Left ventricle myocardium inferior (tissue), 1 donor: ENCODE data around the gene DOK7. TPM values are rescaled to one million over a fixed set of nuclear protein-coding genes. Genes with fewer than 3 reads are reported as not detected.

Experiments used
- DNase-seq: peaks from one replicate; pipeline ENCODE4 v3.0.0-alpha.2; 2020
- H3K27ac ChIP-seq: fragments of 200-600 bp; replicated peaks from 2 replicates; pipeline ENCODE4 v1.8.0; 2021
- H3K27me3 ChIP-seq: fragments of 200-600 bp; 2 replicates; pipeline ENCODE4 v1.8.0; 2021; ENCODE audit warnings: low read depth
- H3K36me3 ChIP-seq: fragments of 200-600 bp; 2 replicates; pipeline ENCODE4 v1.8.0; 2021
- H3K4me1 ChIP-seq: fragments of 200-600 bp; 2 replicates; pipeline ENCODE4 v1.8.0; 2021
- H3K4me3 ChIP-seq: fragments of 200-600 bp; 2 replicates; pipeline ENCODE4 v1.8.0; 2021; ENCODE audit warnings: mild to moderate bottlenecking, moderate library complexity
- H3K9me3 ChIP-seq: fragments of 200-600 bp; replicated peaks from 2 replicates; pipeline ENCODE4 v1.8.0; 2021
- intact Hi-C: fragments of 100-400 bp; cut with micrococcal nuclease; formaldehyde crosslinking; loops from one replicate; pipeline ENCODE4 v1.11.0; 2022
- total RNA-seq: library from RNA; stranded (reverse); fragmentation: NEBNext Ultra II Directional; extraction: Animal tissue kit (Norgen Biotek cat#: 25700); gene quantifications from one replicate; pipeline ENCODE4 v1.2.1, GENCODE V29; 2021
- TF ChIP-seq, protein P1 (sequence below): fragments of 200-600 bp; IDR thresholded peaks from 2 replicates; pipeline ENCODE4 v1.8.0; 2021; ENCODE audit warnings: antibody characterized with exemption, mild to moderate bottlenecking, borderline replicate concordance
- donor health status: DM: no; HTN: yes; CAD: no; lungs with severe emphysema.

DOK7 gene
- total RNA-seq, 1 donor from 2014 or later: 46.7 TPM

DNA sequence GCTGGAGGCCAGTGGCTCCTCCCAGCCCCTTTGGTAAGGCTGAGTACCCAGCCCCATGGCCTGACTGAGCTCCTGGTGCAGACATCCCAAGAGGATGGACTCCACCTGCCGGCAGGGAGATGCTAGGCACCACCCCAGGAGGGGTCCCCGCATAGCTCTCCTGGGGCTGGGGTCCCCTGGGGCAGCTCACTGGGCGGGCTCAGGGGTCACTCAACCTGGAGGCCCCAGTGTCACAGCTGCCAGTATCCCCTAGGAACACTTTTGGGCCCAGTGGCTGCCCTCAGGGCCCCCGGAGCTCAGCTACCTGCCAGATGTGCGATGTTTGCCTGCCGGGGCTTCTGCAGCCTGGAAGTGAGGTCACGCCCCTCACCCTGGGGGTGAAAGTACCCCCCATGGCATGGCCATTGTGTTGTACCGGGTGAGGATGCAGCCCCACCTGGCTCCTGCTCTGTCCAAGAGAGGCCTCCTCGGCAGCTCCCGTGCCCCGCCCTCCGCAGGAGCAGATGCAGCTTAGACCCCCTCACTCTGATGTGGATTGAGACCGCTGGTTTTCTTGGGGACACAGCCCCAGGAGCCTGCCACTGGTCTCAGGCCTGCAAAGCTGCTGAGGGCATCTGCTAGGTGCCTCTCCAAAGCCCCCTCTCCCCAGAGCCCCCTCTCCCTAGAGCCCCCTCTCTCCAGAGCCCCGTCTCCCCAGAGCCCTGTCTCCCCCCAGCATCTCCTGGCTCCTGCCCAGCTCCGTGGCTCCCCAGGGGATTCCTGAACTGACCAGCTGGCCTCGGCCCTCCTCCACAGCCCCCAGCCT is 28.0 kb upstream of the DOK7 start:
- no peak overlapping the region for H3K27ac ChIP-seq
- peaks cover 12% of the 10 kb centered on the region for H3K36me3 ChIP-seq
- H3K9me3 ChIP-seq: no peaks in the 10 kb centered on the region
- TF ChIP-seq, protein P1, sequence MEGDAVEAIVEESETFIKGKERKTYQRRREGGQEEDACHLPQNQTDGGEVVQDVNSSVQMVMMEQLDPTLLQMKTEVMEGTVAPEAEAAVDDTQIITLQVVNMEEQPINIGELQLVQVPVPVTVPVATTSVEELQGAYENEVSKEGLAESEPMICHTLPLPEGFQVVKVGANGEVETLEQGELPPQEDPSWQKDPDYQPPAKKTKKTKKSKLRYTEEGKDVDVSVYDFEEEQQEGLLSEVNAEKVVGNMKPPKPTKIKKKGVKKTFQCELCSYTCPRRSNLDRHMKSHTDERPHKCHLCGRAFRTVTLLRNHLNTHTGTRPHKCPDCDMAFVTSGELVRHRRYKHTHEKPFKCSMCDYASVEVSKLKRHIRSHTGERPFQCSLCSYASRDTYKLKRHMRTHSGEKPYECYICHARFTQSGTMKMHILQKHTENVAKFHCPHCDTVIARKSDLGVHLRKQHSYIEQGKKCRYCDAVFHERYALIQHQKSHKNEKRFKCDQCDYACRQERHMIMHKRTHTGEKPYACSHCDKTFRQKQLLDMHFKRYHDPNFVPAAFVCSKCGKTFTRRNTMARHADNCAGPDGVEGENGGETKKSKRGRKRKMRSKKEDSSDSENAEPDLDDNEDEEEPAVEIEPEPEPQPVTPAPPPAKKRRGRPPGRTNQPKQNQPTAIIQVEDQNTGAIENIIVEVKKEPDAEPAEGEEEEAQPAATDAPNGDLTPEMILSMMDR: no peak
- H3K4me3 ChIP-seq: no peak overlapping the region
- no peaks in the 10 kb centered on the region for H3K4me1 ChIP-seq
- H3K27me3 ChIP-seq: no peaks in the 10 kb centered on the region
- intact Hi-C loops: no loop called here
- DNase-seq: no peak

DNA sequence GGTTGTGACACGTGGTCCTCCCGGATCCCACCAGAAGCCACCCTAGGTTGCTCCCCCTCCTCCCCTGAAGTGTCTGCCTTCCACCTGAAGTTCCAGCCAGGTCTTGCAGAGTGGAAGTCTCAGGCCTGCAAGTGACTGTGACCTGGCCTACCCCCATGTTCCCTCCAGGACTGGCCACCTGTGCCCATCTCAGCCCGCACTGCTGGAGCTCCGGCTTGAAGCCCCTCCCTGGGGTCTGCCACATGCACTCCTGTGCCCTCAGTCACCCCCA is 27.5 kb upstream of the DOK7 start:
- intact Hi-C loops: no loop called here
- Histone ChIP-seq H3K27me3 (no peaks in the 10 kb centered on the region), H3K4me3 (no peak overlapping the region), H3K4me1 (no peaks in the 10 kb centered on the region), H3K27ac (no peak overlapping the region), H3K36me3 (peaks cover 11% of the 10 kb centered on the region), H3K9me3 (no peaks in the 10 kb centered on the region)
- TF ChIP-seq, protein P1: no peak
- DNase-seq: no peak

DNA sequence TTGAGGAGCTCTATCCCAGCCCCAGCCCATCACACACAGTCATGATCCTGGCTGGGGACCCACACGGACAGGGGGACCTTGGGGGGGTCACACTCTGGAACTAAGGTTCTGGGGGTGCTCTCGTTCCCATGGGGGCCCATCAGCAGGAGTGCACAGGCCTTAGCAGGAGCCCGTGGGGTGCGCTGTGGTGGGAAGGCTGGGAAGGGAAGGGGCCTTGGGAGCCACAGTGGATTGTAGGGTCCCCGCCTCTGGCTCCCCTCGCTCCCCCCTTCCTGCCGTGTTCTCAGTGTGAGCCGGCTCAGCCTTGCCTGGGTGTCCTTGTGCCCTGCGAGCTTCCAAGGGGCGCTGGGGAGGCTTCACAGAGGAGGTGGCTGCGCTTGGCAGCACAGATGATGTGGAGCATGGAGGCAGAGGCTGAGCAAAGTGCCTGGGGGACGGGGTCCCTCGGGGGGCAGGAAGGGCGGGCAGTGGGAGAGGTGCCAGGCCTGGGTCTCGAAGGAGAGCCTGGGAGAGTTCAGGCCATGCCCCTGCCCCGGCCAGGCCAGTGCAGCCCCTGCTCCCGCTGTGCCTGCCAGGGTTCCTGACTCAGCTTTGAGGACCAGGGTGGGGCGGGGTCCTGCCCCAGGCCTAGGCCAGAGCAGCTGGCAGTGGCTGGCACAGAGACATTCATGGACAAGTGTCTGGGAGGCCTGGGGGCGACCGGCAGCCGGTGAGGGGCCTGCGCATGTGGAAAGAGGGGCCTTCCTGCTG is 26.9 kb upstream of the DOK7 start:
- Histone ChIP-seq H3K27me3 (no peaks in the 10 kb centered on the region), H3K36me3 (peaks cover 6% of the 10 kb centered on the region), H3K9me3 (no peaks in the 10 kb centered on the region), H3K4me1 (no peaks in the 10 kb centered on the region), H3K27ac (no peak overlapping the region), H3K4me3 (no peak overlapping the region)
- DNase-seq: no peak
- intact Hi-C loops: no loop called here
- TF ChIP-seq, protein P1: no peak

DNA sequence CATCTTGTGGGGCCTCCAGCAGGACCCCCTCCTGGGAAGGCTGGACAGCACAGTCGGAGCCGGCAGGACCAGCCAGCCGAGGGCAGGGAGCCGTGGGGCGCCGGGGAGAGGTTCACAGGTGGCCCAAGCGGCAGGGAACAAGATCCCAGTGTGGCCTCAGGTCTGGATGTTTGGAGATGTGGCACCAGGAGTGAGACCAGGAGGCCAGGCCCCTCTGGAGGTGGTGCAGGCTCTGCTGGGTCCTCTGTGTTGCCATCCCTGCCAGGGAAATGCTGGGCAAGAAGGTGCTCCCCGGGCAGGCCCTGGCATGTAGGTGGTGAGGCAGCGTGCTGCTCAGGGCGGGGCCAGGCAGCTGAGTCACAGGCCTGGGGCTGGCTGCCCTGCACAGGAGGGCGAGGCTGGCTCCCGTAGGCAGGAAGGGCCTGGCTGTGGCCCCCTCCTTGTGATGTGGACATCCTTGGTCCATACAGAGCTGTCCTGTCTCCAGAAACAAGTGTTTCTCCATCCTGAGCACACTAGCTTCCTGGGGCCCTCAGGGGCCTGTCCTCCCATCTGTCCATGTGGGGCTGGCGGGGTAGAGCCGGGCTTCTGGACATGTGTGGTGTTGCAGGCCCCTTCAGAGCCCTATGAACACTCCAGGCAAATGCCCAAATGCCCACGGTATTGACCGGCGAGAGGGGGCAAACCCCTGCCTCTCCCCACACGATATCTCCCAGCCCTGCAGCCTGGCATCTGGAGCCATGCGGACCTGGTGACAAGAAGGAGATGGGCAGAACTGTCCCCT is 26.1 kb upstream of the DOK7 start:
- H3K4me3 ChIP-seq: no peak overlapping the region
- no peaks in the 10 kb centered on the region for H3K36me3 ChIP-seq
- H3K9me3 ChIP-seq: no peaks in the 10 kb centered on the region
- TF ChIP-seq, protein P1: no peak
- no peaks in the 10 kb centered on the region for H3K4me1 ChIP-seq
- no peaks in the 10 kb centered on the region for H3K27me3 ChIP-seq
- intact Hi-C loops: no loop called here
- H3K27ac ChIP-seq: no peak overlapping the region
- no peak for DNase-seq

DNA sequence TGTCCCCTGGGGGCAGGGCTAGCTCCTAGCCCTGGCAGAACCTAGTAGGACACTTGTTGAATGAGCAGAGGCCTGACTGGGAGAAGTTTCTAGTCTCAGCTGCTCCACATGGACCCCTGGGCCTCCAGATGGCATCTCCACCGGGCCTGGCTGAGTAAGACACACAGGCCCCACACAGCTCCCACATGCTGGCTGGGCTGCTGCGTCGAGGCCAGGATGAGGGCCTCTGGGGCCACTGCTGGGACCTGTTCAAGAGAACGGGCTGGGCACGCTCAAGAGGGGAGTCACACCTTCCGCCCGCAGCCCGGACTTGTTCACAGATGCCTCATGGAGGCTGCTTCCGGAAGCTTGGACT is 25.5 kb upstream of the DOK7 start:
- H3K9me3 ChIP-seq: no peaks in the 10 kb centered on the region
- H3K27me3 ChIP-seq: no peaks in the 10 kb centered on the region
- intact Hi-C loops: no loop called here
- no peak for DNase-seq
- H3K4me3 ChIP-seq: no peak overlapping the region
- H3K36me3 ChIP-seq: no peaks in the 10 kb centered on the region
- TF ChIP-seq, protein P1: no peak
- H3K4me1 ChIP-seq: no peaks in the 10 kb centered on the region
- no peak overlapping the region for H3K27ac ChIP-seq
